GM18502 (cell line): ENCODE measurements around the gene TEAD2.
"Not testable (repeated sequence)": the region's sequence is repeated elsewhere in the genome, so short reads cannot be mapped to it uniquely, and the experiment has no call there.

Source experiments
- ATAC-seq: cut with Tn5 transposase; IDR thresholded peaks from one replicate; pipeline ENCODE4 v1.9.1; 2021; ENCODE audit warnings: mild to moderate bottlenecking; ENCODE audit not compliant: unreplicated experiment, poor library complexity

The TEAD2 gene

GRCh38 chr19:49389406-49389805 lies 27.2 kb upstream of the TEAD2 start:
- no peak for ATAC-seq

GRCh38 chr19:49387936-49388372 lies 25.7 kb upstream of the TEAD2 start, which contains the start of gene KASH5:
Gene KASH5 (plus strand): TSS chr19:49388249. CDS start chr19:49390884, 2,635 bp downstream.
- ATAC-seq = no peak

DNA sequence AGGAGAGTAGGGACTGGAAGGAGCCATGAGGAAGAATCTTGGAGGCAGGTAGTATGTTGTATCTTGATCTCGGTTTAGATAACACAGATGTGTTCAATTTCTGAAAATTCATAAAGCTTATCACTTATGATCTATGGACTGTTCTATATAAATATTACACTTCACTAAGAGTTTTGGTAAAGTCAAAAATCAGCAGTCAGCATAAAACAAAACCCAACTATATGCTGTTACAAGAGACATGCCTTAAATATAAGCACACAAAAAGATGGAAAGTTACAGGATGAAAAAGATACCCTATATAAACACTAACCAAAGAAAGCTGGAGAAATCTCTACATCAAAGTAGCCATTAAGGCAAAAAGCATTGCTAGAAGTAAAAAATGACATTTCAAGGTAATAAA lies 21.4 kb upstream of the TEAD2 start:
- ATAC-seq = no peak

GRCh38 chr19:49382639-49383038 lies 20.4 kb upstream of the TEAD2 start:
- ATAC-seq = no peak

GRCh38 chr19:49380391-49380790 lies 18.2 kb upstream of the TEAD2 start:
- no peak for ATAC-seq

- no peak for ATAC-seq
Measured at GRCh38 chr19:49378512-49378911, 16.3 kb upstream of the TEAD2 start.

GRCh38 chr19:49374665-49375434 lies 12.6 kb upstream of the TEAD2 start:
- no peak for ATAC-seq

DNA sequence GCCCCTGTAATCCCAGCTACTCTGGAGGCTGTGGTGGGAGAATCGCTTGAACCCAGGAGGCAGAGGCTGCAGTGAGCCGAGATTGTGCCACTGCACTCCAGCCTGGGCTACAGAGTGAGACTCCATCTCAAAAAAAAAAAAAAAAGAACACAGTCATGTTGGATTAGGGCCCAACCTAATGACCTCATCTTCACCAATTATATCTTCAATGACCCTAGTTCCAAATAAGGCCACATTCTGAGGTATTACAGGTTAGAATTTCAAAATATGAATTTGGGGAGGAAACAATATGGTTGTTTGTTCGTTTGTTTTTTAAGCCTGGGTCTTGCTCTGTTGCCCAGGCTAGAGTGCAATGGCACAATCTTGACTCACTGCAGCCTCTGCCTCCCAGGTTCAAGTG lies 11.0 kb upstream of the TEAD2 start:
- not testable (repeated sequence) for ATAC-seq

GRCh38 chr19:49371184-49371583 lies 9.0 kb upstream of the TEAD2 start:
- ATAC-seq = no peak

GRCh38 chr19:49368711-49369358 lies 6.6 kb upstream of the TEAD2 start:
- no peak for ATAC-seq

- no peak for ATAC-seq
Measured at GRCh38 chr19:49366110-49366509, 3.9 kb upstream of the TEAD2 start.

DNA sequence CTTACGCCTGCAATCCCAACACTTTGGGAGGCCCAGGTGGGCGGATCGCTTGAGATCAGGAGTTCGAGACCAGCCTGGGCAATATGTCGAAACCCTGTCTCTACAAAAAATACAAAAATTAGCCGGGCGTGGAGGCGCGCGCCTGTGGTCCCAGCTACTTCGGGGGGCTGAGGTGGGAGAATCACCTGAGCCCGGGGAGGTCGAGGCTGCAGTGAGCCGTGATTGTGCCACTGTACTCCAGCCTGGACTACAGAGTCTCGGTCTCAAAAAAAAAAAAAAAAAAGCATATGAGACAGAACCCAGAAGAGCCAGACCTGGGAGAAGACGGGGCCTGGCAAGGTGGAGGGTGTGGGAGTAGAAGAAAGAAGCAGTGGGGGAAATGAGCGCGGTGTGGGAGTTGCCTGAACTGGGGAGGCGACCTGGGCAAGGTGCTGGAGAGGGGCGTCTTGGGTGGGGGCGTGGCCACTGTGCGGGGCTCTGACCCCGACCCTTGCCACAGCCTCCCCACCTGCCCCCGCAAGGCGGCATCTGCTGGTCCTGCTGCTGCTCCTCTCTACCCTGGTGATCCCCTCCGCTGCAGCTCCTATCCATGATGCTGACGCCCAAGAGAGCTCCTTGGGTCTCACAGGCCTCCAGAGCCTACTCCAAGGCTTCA lies 2.0 kb upstream of the TEAD2 start:
- ATAC-seq = no peak

DNA sequence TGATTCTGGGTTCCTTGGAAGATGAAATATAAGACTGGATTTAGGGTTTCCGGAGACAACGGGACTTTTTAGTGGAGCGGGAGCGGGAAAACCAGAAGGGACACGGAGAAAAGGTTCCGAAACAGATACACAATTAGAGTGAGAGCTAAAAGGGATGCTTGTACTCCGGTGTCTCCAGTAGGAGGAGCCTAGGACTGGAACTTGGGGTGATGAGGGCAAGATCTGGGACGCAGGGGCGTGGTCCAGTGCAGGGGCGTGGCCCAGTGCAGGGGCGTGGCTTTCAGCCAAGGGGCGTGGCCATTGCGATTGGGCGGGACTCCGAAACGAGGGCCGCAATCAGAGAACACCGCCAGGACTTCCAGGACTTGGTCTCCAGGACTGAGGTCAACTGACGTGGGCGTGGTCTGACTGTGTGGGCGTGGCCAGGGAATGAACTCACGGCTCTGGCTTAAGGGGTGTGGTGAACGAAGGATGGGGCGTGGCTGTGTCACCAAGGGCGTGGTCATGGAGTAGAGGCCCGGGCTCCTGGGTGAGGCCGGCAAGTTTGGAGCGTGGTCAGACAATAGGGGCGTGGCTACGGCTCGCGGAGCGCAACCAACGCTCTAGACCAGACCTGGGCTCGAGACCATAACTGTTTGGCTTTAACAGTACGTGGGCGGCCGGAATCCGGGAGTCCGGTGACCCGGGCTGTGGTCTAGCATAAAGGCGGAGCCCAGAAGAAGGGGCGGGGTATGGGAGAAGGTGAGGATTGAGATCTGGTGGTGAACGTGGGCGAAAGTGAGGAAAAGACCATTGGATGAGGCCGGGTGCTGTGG lies 1.3 kb upstream of the TEAD2 start, which contains the start of gene DKKL1:
Gene DKKL1 (plus strand): TSS at position 610 of the 815 bp plus-strand sequence. CDS start 122 bp downstream, at position 732.
- peak; percentile 70 for ATAC-seq

GRCh38 chr19:49362929-49363267 lies 682 bp upstream of the TEAD2 start:
- no peak for ATAC-seq

- no peak for ATAC-seq
Measured at GRCh38 chr19:49361438-49362047, 673 bp downstream of the TEAD2 start.

- no peak for ATAC-seq
Measured at GRCh38 chr19:49359851-49360820, 2.1 kb downstream of the TEAD2 start.

- ATAC-seq = no peak
Measured at GRCh38 chr19:49357186-49357585, 5.0 kb downstream of the TEAD2 start.

GRCh38 chr19:49356382-49356781 lies 5.8 kb downstream of the TEAD2 start:
- ATAC-seq = no peak

- ATAC-seq = no peak
Measured at GRCh38 chr19:49355909-49356353, 6.3 kb downstream of the TEAD2 start.
